SH-SY5Y (cell line): ENCODE results near the gene DLGAP4.

Experiments
- GATA2 ChIP-seq: IDR thresholded peaks from 2 replicates; pipeline ENCODE4 v1.6.1; 2011; ENCODE audit warnings: mild to moderate bottlenecking, low read depth, low read length
- GATA3 ChIP-seq: IDR thresholded peaks from 2 replicates; pipeline ENCODE4 v1.6.1; 2011; ENCODE audit warnings: low read depth, mild to moderate bottlenecking, low read length, moderate library complexity

GRCh38 chr20:36319356-36320260 lies 13.5 kb downstream of the DLGAP4 start:
- TF ChIP-seq GATA3 (no peak), GATA2 (no peak)
